Measurements from ENCODE around the gene SVOP. TPM values are rescaled to one million over a fixed set of nuclear protein-coding genes. Genes with fewer than 3 reads are reported as not detected.
"Not testable (repeated sequence)": the region's sequence is repeated elsewhere in the genome, so short reads cannot be mapped to it uniquely, and the experiment has no call there.

SVOP gene
- total RNA-seq, 2 donors from 2014 or later: not detected

- Mint-ChIP-seq H3K27me3 (no peaks in the 10 kb centered on the region), H3K27ac (peak within 1 kb of the TSS; percentile 99), H3K4me3 (peak within 1 kb of the TSS; percentile 99), H3K36me3 (ENCODE audit: low read depth) (peaks cover 5% of the 10 kb centered on the region), H3K4me1 (peaks cover 24% of the 10 kb centered on the region)
- H3K9me3 ChIP-seq (ENCODE audit: control insufficient read depth, low read length, poor library complexity, severe bottlenecking): no peaks in the 10 kb centered on the region
- ATAC-seq (peak; percentile 80), DNase-seq (peak; percentile 58 to 76 (median 69))
Observed at GRCh38 chr12:109052414-109053323, 31.8 kb upstream of the SVOP start, which contains the start of gene USP30. USP30 (plus strand) TSS chr12:109052576; CDS start chr12:109052679, 103 bp downstream.

- peaks cover 5% of the 10 kb centered on the region for H3K36me3 Mint-ChIP-seq (ENCODE audit: low read depth)
- no peaks in the 10 kb centered on the region for H3K9me3 ChIP-seq (ENCODE audit: control insufficient read depth, low read length, poor library complexity, severe bottlenecking)
- peak overlapping the region; percentile 99 for H3K4me3 Mint-ChIP-seq
- DNase-seq: no peak
- H3K27ac Mint-ChIP-seq: peak overlapping the region; percentile 99
- H3K4me1 Mint-ChIP-seq: peaks cover 22% of the 10 kb centered on the region
- H3K27me3 Mint-ChIP-seq: no peaks in the 10 kb centered on the region
- ATAC-seq: no peak
Observed at GRCh38 chr12:109052097-109052413, 31.2 kb upstream of the SVOP start.

GRCh38 chr12:109049794-109050193 is 28.9 kb upstream of the SVOP start:
- ATAC-seq; H3K27me3 Mint-ChIP-seq; DNase-seq; H3K36me3 Mint-ChIP-seq (ENCODE audit: low read depth); H3K27ac Mint-ChIP-seq; H3K9me3 ChIP-seq (ENCODE audit: control insufficient read depth, low read length, poor library complexity, severe bottlenecking): not testable (repeated sequence)
- Mint-ChIP-seq H3K4me1 (peaks cover 17% of the 10 kb centered on the region), H3K4me3 (peak overlapping the region; percentile 39)

- not testable (repeated sequence) for H3K36me3 Mint-ChIP-seq (ENCODE audit: low read depth); ATAC-seq; H3K27me3 Mint-ChIP-seq; H3K9me3 ChIP-seq (ENCODE audit: control insufficient read depth, low read length, poor library complexity, severe bottlenecking); H3K27ac Mint-ChIP-seq; DNase-seq; H3K4me3 Mint-ChIP-seq
- peaks cover 11% of the 10 kb centered on the region for H3K4me1 Mint-ChIP-seq
Observed at GRCh38 chr12:109048706-109049105, 27.8 kb upstream of the SVOP start.

- Mint-ChIP-seq H3K4me3 (no peak overlapping the region), H3K4me1 (peaks cover 1% of the 10 kb centered on the region), H3K27ac (no peak overlapping the region), H3K27me3 (peaks cover 21% of the 10 kb centered on the region), H3K36me3 (ENCODE audit: low read depth) (peaks cover 3% of the 10 kb centered on the region)
- DNase-seq: no peak
- no peak for ATAC-seq
- no peaks in the 10 kb centered on the region for H3K9me3 ChIP-seq (ENCODE audit: control insufficient read depth, low read length, poor library complexity, severe bottlenecking)
Observed at GRCh38 chr12:109047081-109047805, 26.4 kb upstream of the SVOP start.

- H3K27ac Mint-ChIP-seq: no peak overlapping the region
- DNase-seq: no peak
Observed at GRCh38 chr12:109044241-109044640, 23.4 kb upstream of the SVOP start.

GRCh38 chr12:109036975-109037374 is 16.1 kb upstream of the SVOP start:
- Mint-ChIP-seq H3K36me3 (ENCODE audit: low read depth) (peaks cover 2% of the 10 kb centered on the region), H3K4me3 (no peak overlapping the region), H3K27me3 (no peaks in the 10 kb centered on the region), H3K4me1 (no peaks in the 10 kb centered on the region), H3K27ac (no peak overlapping the region)
- DNase-seq (no peak), ATAC-seq (no peak)
- H3K9me3 ChIP-seq (ENCODE audit: control insufficient read depth, low read length, poor library complexity, severe bottlenecking): no peaks in the 10 kb centered on the region

More at GRCh38 chr12:109044241-109044640, 23.4 kb upstream of the SVOP start:
- Mint-ChIP-seq H3K36me3 (ENCODE audit: low read depth) (peaks cover 3% of the 10 kb centered on the region), H3K4me1 (no peaks in the 10 kb centered on the region), H3K4me3 (no peak overlapping the region), H3K27me3 (peaks cover 22% of the 10 kb centered on the region)
- ATAC-seq: no peak
- H3K9me3 ChIP-seq (ENCODE audit: control insufficient read depth, low read length, poor library complexity, severe bottlenecking): no peaks in the 10 kb centered on the region

GRCh38 chr12:109033239-109034196 is 12.7 kb upstream of the SVOP start:
- no peak overlapping the region for H3K27ac Mint-ChIP-seq
- H3K27me3 Mint-ChIP-seq: peaks cover 10% of the 10 kb centered on the region
- ATAC-seq: no peak

GRCh38 chr12:109029411-109029810 is 8.5 kb upstream of the SVOP start:
- H3K9me3 ChIP-seq (ENCODE audit: control insufficient read depth, low read length, poor library complexity, severe bottlenecking): no peaks in the 10 kb centered on the region
- H3K27me3 Mint-ChIP-seq: peaks cover 10% of the 10 kb centered on the region
- no peak overlapping the region for H3K27ac Mint-ChIP-seq
- ATAC-seq (no peak), DNase-seq (no peak)
- no peaks in the 10 kb centered on the region for H3K36me3 Mint-ChIP-seq (ENCODE audit: low read depth)
- no peaks in the 10 kb centered on the region for H3K4me1 Mint-ChIP-seq
- H3K4me3 Mint-ChIP-seq: no peak overlapping the region

More at GRCh38 chr12:109033239-109034196, 12.7 kb upstream of the SVOP start:
- H3K4me3 Mint-ChIP-seq: no peak overlapping the region
- no peak for DNase-seq
- no peaks in the 10 kb centered on the region for H3K9me3 ChIP-seq (ENCODE audit: control insufficient read depth, low read length, poor library complexity, severe bottlenecking)
- H3K36me3 Mint-ChIP-seq (ENCODE audit: low read depth): peaks cover 2% of the 10 kb centered on the region
- H3K4me1 Mint-ChIP-seq: no peaks in the 10 kb centered on the region

GRCh38 chr12:109028624-109029023 is 7.8 kb upstream of the SVOP start:
- H3K9me3 ChIP-seq (ENCODE audit: control insufficient read depth, low read length, poor library complexity, severe bottlenecking); ATAC-seq; H3K27me3 Mint-ChIP-seq; H3K27ac Mint-ChIP-seq; H3K36me3 Mint-ChIP-seq (ENCODE audit: low read depth); H3K4me1 Mint-ChIP-seq; DNase-seq; H3K4me3 Mint-ChIP-seq: not testable (repeated sequence)

GRCh38 chr12:109027767-109028166 is 6.9 kb upstream of the SVOP start:
- Mint-ChIP-seq H3K4me1 (no peaks in the 10 kb centered on the region), H3K27ac (no peak overlapping the region), H3K36me3 (ENCODE audit: low read depth) (no peaks in the 10 kb centered on the region), H3K27me3 (peaks cover 10% of the 10 kb centered on the region), H3K4me3 (no peak overlapping the region)
- no peak for ATAC-seq
- DNase-seq: no peak
- no peaks in the 10 kb centered on the region for H3K9me3 ChIP-seq (ENCODE audit: control insufficient read depth, low read length, poor library complexity, severe bottlenecking)

- DNase-seq: no peak
- H3K27me3 Mint-ChIP-seq: peaks cover 37% of the 10 kb centered on the region
- peaks cover 2% of the 10 kb centered on the region for H3K36me3 Mint-ChIP-seq (ENCODE audit: low read depth)
- H3K9me3 ChIP-seq (ENCODE audit: control insufficient read depth, low read length, poor library complexity, severe bottlenecking): no peaks in the 10 kb centered on the region
- ATAC-seq: no peak
- no peak overlapping the region for H3K4me3 Mint-ChIP-seq
- no peaks in the 10 kb centered on the region for H3K4me1 Mint-ChIP-seq
- H3K27ac Mint-ChIP-seq: no peak overlapping the region
Observed at GRCh38 chr12:109020146-109020795, 597 bp downstream of the SVOP start.
